DMS79 treated with DMSO at 0.1 percent for 48 hours (cell line): ENCODE measurements around the gene MSLN.

Experiments used
- DNase-seq: peaks from one replicate; lab custom pipeline; 2025; lab: John Stamatoyannopoulos, UW

MSLN gene

GRCh38 chr16:793414-793813 is 32.9 kb downstream of the MSLN start:
- no peak for DNase-seq

GRCh38 chr16:794091-794822 is 33.7 kb downstream of the MSLN start:
- DNase-seq: no peak

- DNase-seq: no peak
Observed at GRCh38 chr16:794853-795466, 34.4 kb downstream of the MSLN start.

- DNase-seq: no peak
Observed at GRCh38 chr16:795580-796229, 35.2 kb downstream of the MSLN start.

GRCh38 chr16:796296-797119 is 36.0 kb downstream of the MSLN start:
- no peak for DNase-seq

- no peak for DNase-seq
Observed at GRCh38 chr16:797120-797420, 36.5 kb downstream of the MSLN start.

- no peak for DNase-seq
Observed at GRCh38 chr16:797686-798085, 37.2 kb downstream of the MSLN start.

GRCh38 chr16:798666-799065 is 38.1 kb downstream of the MSLN start:
- DNase-seq: no peak

- no peak for DNase-seq
Observed at GRCh38 chr16:799111-799947, 38.8 kb downstream of the MSLN start.

- no peak for DNase-seq
Observed at GRCh38 chr16:799948-800833, 39.7 kb downstream of the MSLN start, which contains the start of gene GNG13. Gene GNG13, minus strand, starts transcription at chr16:800734. Its CDS starts 1,657 bp downstream, at chr16:799077.

GRCh38 chr16:800834-801511 is 40.4 kb downstream of the MSLN start:
- DNase-seq: no peak

- DNase-seq: no peak
Observed at GRCh38 chr16:801584-802363, 41.2 kb downstream of the MSLN start.

- DNase-seq: no peak
Observed at GRCh38 chr16:802461-802860, 41.9 kb downstream of the MSLN start.

GRCh38 chr16:802914-803753 is 42.6 kb downstream of the MSLN start:
- DNase-seq: no peak

- DNase-seq: no peak
Observed at GRCh38 chr16:803754-804080, 43.2 kb downstream of the MSLN start.

- DNase-seq: no peak
Observed at GRCh38 chr16:804193-805048, 43.9 kb downstream of the MSLN start.

GRCh38 chr16:805474-805873 is 44.9 kb downstream of the MSLN start:
- DNase-seq: no peak
